Spleen (tissue), 11 donors: Measurements from ENCODE around the gene GRK6. TPM values are rescaled to one million over a fixed set of nuclear protein-coding genes. Genes with fewer than 3 reads are reported as not detected.

Source experiments
- DNase-seq: peaks from one replicate; pipeline ENCODE4 v3.0.0-alpha.2; 2020
- H3K27ac ChIP-seq, 8 donors: fragments of 200-600 bp; sonication (generic) in 7 of 8; 1 replicate in 4 of 8; 2 replicates in 4 of 8; pipeline versions ENCODE4 v1.5.0 to v1.8.0; 2016 to 2021; ENCODE audit warnings: inconsistent platforms in 4 of 8, mild to moderate bottlenecking in 4 of 8, moderate library complexity in 1 of 8
- H3K27me3 ChIP-seq, 7 donors: fragments of 200-600 bp; sonication (generic) in 6 of 7; replicated peaks in 1 of 7; 1 replicate in 4 of 7; 2 replicates in 3 of 7; pipeline versions ENCODE4 v1.5.0 to v1.8.0; 2016 to 2021; ENCODE audit warnings: inconsistent platforms in 3 of 7, mild to moderate bottlenecking in 1 of 7
- H3K36me3 ChIP-seq, 6 donors: fragments of 200-600 bp; sonication (generic) in 5 of 6; 1 replicate in 4 of 6; 2 replicates in 2 of 6; pipeline versions ENCODE4 v1.5.0 to v1.8.0; 2016 to 2021; ENCODE audit warnings: inconsistent platforms in 2 of 6
- H3K4me1 ChIP-seq, 6 donors: fragments of 200-600 bp; sonication (generic) in 5 of 6; 1 replicate in 3 of 6; 2 replicates in 3 of 6; pipeline versions ENCODE4 v1.5.0 to v1.8.0; 2016 to 2021; ENCODE audit warnings: inconsistent platforms in 3 of 6
- H3K4me3 ChIP-seq, 8 donors: fragments of 200-600 bp; sonication (generic) in 7 of 8; 1 replicate in 4 of 8; 2 replicates in 4 of 8; pipeline versions ENCODE4 v1.5.0 to v1.8.0; 2016 to 2021; ENCODE audit warnings: inconsistent platforms in 4 of 8, mild to moderate bottlenecking in 4 of 8, moderate library complexity in 2 of 8
- H3K9me3 ChIP-seq, 8 donors: fragments of 200-600 bp; sonication (generic) in 7 of 8; 1 replicate in 4 of 8; 2 replicates in 4 of 8; pipeline versions ENCODE4 v1.5.0 to v1.8.0; 2016 to 2021; ENCODE audit warnings: inconsistent platforms in 4 of 8
- CTCF ChIP-seq, 11 experiments: fragments of 200-600 bp in 7 of 11; fragments of 450-650 bp in 4 of 11; sonication (generic) in 4 of 11; IDR thresholded peaks in 8 of 11; conservative IDR thresholded peaks in 3 of 11; 1 replicate in 7 of 11; 2 replicates in 4 of 11; pipeline versions ENCODE4 v1.4.0 to v1.8.0; 2016 to 2021; ENCODE audit warnings: antibody characterized with exemption in 11 of 11, inconsistent platforms in 4 of 11, mild to moderate bottlenecking in 1 of 11
- POLR2A ChIP-seq, 3 donors: fragments of 450-650 bp; IDR thresholded peaks; one replicate each; pipeline ENCODE4 v1.5.1; 2017; ENCODE audit warnings: antibody characterized with exemption in 3 of 3, mild to moderate bottlenecking in 1 of 3
- POLR2AphosphoS5 ChIP-seq, 3 donors: sonication (generic); formaldehyde crosslinking; IDR thresholded peaks; one replicate each; pipeline ENCODE4 v1.5.1; 2017; ENCODE audit warnings: antibody characterized with exemption in 3 of 3
- WGBS, 5 donors: extraction: QIAGEN DNeasy Blood & Tissue Kit in 3 of 5; methylation state at CpG; one replicate each; pipeline versions ENCODE4 v1.1.5 to v1.1.7; 2013 to 2018; 5-methylcytosine and 5-hydroxymethylcytosine counted together
- intact Hi-C: fragments of 100-400 bp; cut with DNase I; formaldehyde crosslinking; loops from one replicate; pipeline ENCODE4 v1.15.0; 2023; ENCODE audit warnings: low total_unique reads
- polyA plus RNA-seq, 3 donors: library from polyadenylated mRNA; stranded (reverse); fragments of 200-250 nt; gene quantifications; one replicate each; pipeline ENCODE4 v1.2.1, GENCODE V29; 2013
- total RNA-seq, 7 donors: library from RNA; depleted of rRNA in 3 of 7; stranded (reverse); fragments of >200 nt in 3 of 7; fragmentation: NEBNext Ultra II Directional in 4 of 7; extraction: Animal tissue kit (Norgen Biotek cat#: 25700) in 4 of 7; gene quantifications; one replicate each; pipeline versions ENCODE4 v1.1.0 to v1.2.1, GENCODE V29; 2016 to 2021
- donor health status: healthy with polysubstance abuse.
- donor health status: DM: no; HTN: no; CAD: no; lungs with moderate emphysema.
- donor health status: DM: no; HTN: no; CAD: no.
- donor health status: Bipolar disorder and iron deficiency.
- donor health status: healthy.
- donor health status: DM: no; HTN: no; CAD: no.
- donor health status: DM: yes; HTN: yes; CAD: no.

GRK6 gene
- total and polyA plus RNA-seq, 10 donors, result 45.7 to 170 (median 133) TPM

- DNase-seq, result peak; percentile 81
- Histone ChIP-seq H3K36me3 (peaks cover 0 to 18% (median 2%) of the 10 kb centered on the region in 6 donors), H3K27me3 (peaks cover 0 to 4% (median 0%) of the 10 kb centered on the region in 7 donors), H3K27ac (no peak overlapping the region), H3K4me3 (no peak overlapping the region), H3K9me3 (no peaks in the 10 kb centered on the region), H3K4me1 (peaks cover 17 to 64% (median 56%) of the 10 kb centered on the region in 6 donors)
- WGBS, 5 donors, result 79 to 93% (median 89%) methylated on average over 8 to 20 of the region's 20 CpGs
- TF ChIP-seq CTCF (IDR thresholded peaks at IDR 0.05 in 8 of 11, conservative IDR thresholded peaks at IDR 0.05 in 3 of 11) (peak in 2 of 11 experiments; percentile 0 to 5), POLR2A (IDR thresholded peaks at IDR 0.05) (no peak), POLR2AphosphoS5 (IDR thresholded peaks at IDR 0.05) (no peak)
- intact Hi-C loops, result loop anchor here (10.0 kb wide), 1 partner anchor 143 kb away; the partner anchor contains the start of gene MXD3
Measured at GRCh38 chr5:177457852-177458681, 31.6 kb downstream of the GRK6 start.

- TF ChIP-seq POLR2A (IDR thresholded peaks at IDR 0.05) (no peak), CTCF (IDR thresholded peaks at IDR 0.05 in 8 of 11, conservative IDR thresholded peaks at IDR 0.05 in 3 of 11) (no peak), POLR2AphosphoS5 (IDR thresholded peaks at IDR 0.05) (no peak)
- WGBS, 5 donors, result 88 to 97% (median 93%) methylated on average over 12 to 14 of the region's 14 CpGs
- no peak overlapping the region for H3K27ac ChIP-seq
- no peak overlapping the region for H3K4me3 ChIP-seq
- H3K36me3 ChIP-seq, result peaks cover 0 to 18% (median 2%) of the 10 kb centered on the region in 6 donors
- intact Hi-C loops, result loop anchor here (10.0 kb wide), 1 partner anchor 144 kb away; the partner anchor contains the start of gene MXD3
- H3K27me3 ChIP-seq, result no peaks in the 10 kb centered on the region
- H3K4me1 ChIP-seq, result peaks cover 15 to 59% (median 47%) of the 10 kb centered on the region in 6 donors
- no peak for DNase-seq
- H3K9me3 ChIP-seq, result no peaks in the 10 kb centered on the region
Measured at GRCh38 chr5:177458912-177459350, 32.5 kb downstream of the GRK6 start.

GRCh38 chr5:177459357-177459756 lies 32.9 kb downstream of the GRK6 start:
- no peaks in the 10 kb centered on the region for H3K27me3 ChIP-seq
- TF ChIP-seq POLR2A (IDR thresholded peaks at IDR 0.05), result no peak
- TF ChIP-seq POLR2AphosphoS5 (IDR thresholded peaks at IDR 0.05), result no peak
- TF ChIP-seq CTCF (IDR thresholded peaks at IDR 0.05 in 8 of 11, conservative IDR thresholded peaks at IDR 0.05 in 3 of 11), result no peak
- no peak overlapping the region for H3K4me3 ChIP-seq
- H3K4me1 ChIP-seq, result peaks cover 10 to 55% (median 43%) of the 10 kb centered on the region in 6 donors
- intact Hi-C loops, result loop anchor here (10.0 kb wide), 1 partner anchor 145 kb away; the partner anchor contains the start of gene MXD3
- H3K27ac ChIP-seq, result no peak overlapping the region
- H3K36me3 ChIP-seq, result peaks cover 0 to 18% (median 2%) of the 10 kb centered on the region in 6 donors
- H3K9me3 ChIP-seq, result no peaks in the 10 kb centered on the region
- 89 to 93% (median 90%) methylated on average over 7 to 11 of the region's 11 CpGs for WGBS, 5 donors
- DNase-seq, result no peak
